Measurements from ENCODE around the gene TSPAN9. TPM values are rescaled to one million over a fixed set of nuclear protein-coding genes. Genes with fewer than 3 reads are reported as not detected.

Gene TSPAN9
- polyA plus RNA-seq, 1 donor (not counting 4 experiments of a cell fraction or from before 2014, with no cell fraction given), result 27.5 TPM

DNA sequence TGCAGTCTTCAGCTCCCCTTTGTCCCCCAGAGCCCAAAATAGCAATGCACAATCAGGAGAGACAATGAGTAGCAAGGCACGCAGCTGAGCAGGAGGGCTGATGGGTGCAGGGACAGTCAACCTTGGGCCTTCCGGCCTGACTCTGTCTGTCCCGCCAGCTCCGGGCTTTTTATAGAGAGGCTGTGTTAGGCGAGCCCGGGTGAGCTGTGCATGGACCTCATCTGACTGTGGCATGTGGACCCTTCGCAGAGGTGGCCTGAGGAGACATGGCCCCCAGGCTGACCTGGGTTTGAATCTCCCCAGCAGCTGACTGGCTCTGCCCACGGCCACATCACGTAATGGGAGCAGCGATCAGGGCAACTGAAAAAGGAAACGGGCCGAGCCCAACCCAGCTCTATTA lies 177.9 kb downstream of the TSPAN9 start:
- Histone ChIP-seq H3K9ac (ENCODE audit: control insufficient read depth, extremely low read depth, insufficient read depth, low read length) (no peak overlapping the region), H3K4me2 (ENCODE audit: control insufficient read depth, extremely low read depth, insufficient read depth, low read depth, low read length) (no peak overlapping the region), H4K20me1 (ENCODE audit: control insufficient read depth, extremely low read depth, insufficient read depth, low read length) (no peaks in the 10 kb centered on the region), H3K27me3 (ENCODE audit: control insufficient read depth, extremely low read depth, insufficient read depth, low read length) (no peaks in the 10 kb centered on the region), H3K9me1 (ENCODE audit: control insufficient read depth, extremely low read depth, insufficient read depth, low read length) (no peaks in the 10 kb centered on the region), H3K27ac (ENCODE audit: control insufficient read depth, insufficient read depth, low read length) (no peak overlapping the region), H3K4me1 (ENCODE audit: control insufficient read depth, extremely low read depth, insufficient read depth, low read length) (no peaks in the 10 kb centered on the region), H2AFZ (ENCODE audit: control insufficient read depth, low read length) (no peak overlapping the region), H3K4me3 (ENCODE audit: control insufficient read depth in 2 of 3, extremely low read depth in 1 of 3, insufficient read depth in 2 of 3, low read depth in 1 of 3, low read length in 3 of 3) (no peak overlapping the region), H3K79me2 (ENCODE audit: control insufficient read depth, insufficient read depth, low read length) (no peaks in the 10 kb centered on the region), H3K9me3 (ENCODE audit: control insufficient read depth, low read depth, low read length) (no peaks in the 10 kb centered on the region), H3K36me3 (ENCODE audit: control insufficient read depth in 2 of 2, extremely low read depth in 1 of 2, insufficient read depth in 2 of 2, low read length in 2 of 2) (no peaks in the 10 kb centered on the region)
- DNase-seq (ENCODE audit: low read depth, low spot score) (no peak), FAIRE-seq (no peak)
- TF ChIP-seq, protein P1, sequence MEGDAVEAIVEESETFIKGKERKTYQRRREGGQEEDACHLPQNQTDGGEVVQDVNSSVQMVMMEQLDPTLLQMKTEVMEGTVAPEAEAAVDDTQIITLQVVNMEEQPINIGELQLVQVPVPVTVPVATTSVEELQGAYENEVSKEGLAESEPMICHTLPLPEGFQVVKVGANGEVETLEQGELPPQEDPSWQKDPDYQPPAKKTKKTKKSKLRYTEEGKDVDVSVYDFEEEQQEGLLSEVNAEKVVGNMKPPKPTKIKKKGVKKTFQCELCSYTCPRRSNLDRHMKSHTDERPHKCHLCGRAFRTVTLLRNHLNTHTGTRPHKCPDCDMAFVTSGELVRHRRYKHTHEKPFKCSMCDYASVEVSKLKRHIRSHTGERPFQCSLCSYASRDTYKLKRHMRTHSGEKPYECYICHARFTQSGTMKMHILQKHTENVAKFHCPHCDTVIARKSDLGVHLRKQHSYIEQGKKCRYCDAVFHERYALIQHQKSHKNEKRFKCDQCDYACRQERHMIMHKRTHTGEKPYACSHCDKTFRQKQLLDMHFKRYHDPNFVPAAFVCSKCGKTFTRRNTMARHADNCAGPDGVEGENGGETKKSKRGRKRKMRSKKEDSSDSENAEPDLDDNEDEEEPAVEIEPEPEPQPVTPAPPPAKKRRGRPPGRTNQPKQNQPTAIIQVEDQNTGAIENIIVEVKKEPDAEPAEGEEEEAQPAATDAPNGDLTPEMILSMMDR (optimal IDR thresholded peaks at IDR 0.05 in 1 of 3, IDR thresholded peaks at IDR 0.05 in 1 of 3, conservative IDR thresholded peaks at IDR 0.05 in 1 of 3; ENCODE audit: extremely low read depth in 1 of 3, insufficient read depth in 2 of 3, low read length in 3 of 3), result no peak
- no peak for TF ChIP-seq EZH2 (IDR thresholded peaks at IDR 0.05; ENCODE audit: low read length)
- dilution Hi-C loops (cut with MboI; ENCODE audit: extremely low pct_ligation_motif_present, low sequenced_read_pairs), result no loop called here

DNA sequence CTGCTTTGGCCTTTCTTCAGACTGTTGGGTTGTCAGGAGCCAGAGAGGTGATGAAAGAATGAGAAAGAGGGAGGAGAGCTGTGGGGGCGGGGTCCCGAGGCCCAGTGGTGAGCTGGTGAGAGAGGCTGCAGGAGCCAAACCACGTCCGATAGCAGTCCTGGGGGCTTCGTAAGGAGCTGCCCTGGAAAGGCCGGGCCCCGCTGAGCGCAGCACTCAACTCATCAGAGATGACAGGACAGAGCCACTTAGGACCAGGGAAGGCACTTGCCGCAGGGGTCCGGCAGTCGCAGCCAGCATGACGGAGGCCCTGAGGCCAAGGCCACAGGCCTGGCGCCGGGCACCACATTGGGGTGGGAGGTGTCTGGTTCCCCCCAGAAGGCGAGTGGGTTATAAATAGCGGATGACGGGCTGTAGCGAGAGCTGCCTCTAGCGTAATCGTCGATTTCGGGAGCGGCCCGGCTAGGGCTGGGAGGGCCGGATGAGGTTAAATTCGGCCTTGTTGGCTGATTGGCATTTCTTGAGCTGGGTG lies 179.0 kb downstream of the TSPAN9 start:
- Histone ChIP-seq H2AFZ (ENCODE audit: control insufficient read depth, low read length) (no peak overlapping the region), H3K79me2 (ENCODE audit: control insufficient read depth, insufficient read depth, low read length) (no peaks in the 10 kb centered on the region), H3K9me1 (ENCODE audit: control insufficient read depth, extremely low read depth, insufficient read depth, low read length) (no peaks in the 10 kb centered on the region), H3K9ac (ENCODE audit: control insufficient read depth, extremely low read depth, insufficient read depth, low read length) (no peak overlapping the region), H3K4me3 (ENCODE audit: control insufficient read depth in 2 of 3, extremely low read depth in 1 of 3, insufficient read depth in 2 of 3, low read depth in 1 of 3, low read length in 3 of 3) (no peak overlapping the region), H3K36me3 (ENCODE audit: control insufficient read depth in 2 of 2, extremely low read depth in 1 of 2, insufficient read depth in 2 of 2, low read length in 2 of 2) (no peaks in the 10 kb centered on the region), H3K9me3 (ENCODE audit: control insufficient read depth, low read depth, low read length) (no peaks in the 10 kb centered on the region), H4K20me1 (ENCODE audit: control insufficient read depth, extremely low read depth, insufficient read depth, low read length) (no peaks in the 10 kb centered on the region), H3K4me1 (ENCODE audit: control insufficient read depth, extremely low read depth, insufficient read depth, low read length) (no peaks in the 10 kb centered on the region), H3K4me2 (ENCODE audit: control insufficient read depth, extremely low read depth, insufficient read depth, low read depth, low read length) (no peak overlapping the region), H3K27me3 (ENCODE audit: control insufficient read depth, extremely low read depth, insufficient read depth, low read length) (no peaks in the 10 kb centered on the region), H3K27ac (ENCODE audit: control insufficient read depth, insufficient read depth, low read length) (no peak overlapping the region)
- dilution Hi-C loops (cut with MboI; ENCODE audit: extremely low pct_ligation_motif_present, low sequenced_read_pairs), result no loop called here
- DNase-seq (ENCODE audit: low read depth, low spot score) (no peak), FAIRE-seq (no peak)
- TF ChIP-seq EZH2 (IDR thresholded peaks at IDR 0.05; ENCODE audit: low read length), result no peak
- TF ChIP-seq, protein P1 (optimal IDR thresholded peaks at IDR 0.05 in 1 of 3, IDR thresholded peaks at IDR 0.05 in 1 of 3, conservative IDR thresholded peaks at IDR 0.05 in 1 of 3; ENCODE audit: extremely low read depth in 1 of 3, insufficient read depth in 2 of 3, low read length in 3 of 3), result no peak
